ACC112 (cell line): ENCODE measurements around the gene PDE4C.

Source experiments
- H2AFZ ChIP-seq: fragments of 200-600 bp; sonication (generic); one replicate; pipeline ENCODE4 v1.6.0; 2017; ENCODE audit warnings: antibody characterized with exemption, low read length; ENCODE audit not compliant: unreplicated experiment
- H3K27ac ChIP-seq: fragments of 200-600 bp; sonication (generic); 2 replicates; pipeline ENCODE4 v1.5.1; 2014; ENCODE audit warnings: low read depth, mild to moderate bottlenecking, antibody characterized with exemption, low read length, moderate library complexity
- H3K27me3 ChIP-seq: fragments of 200-600 bp; sonication (generic); 2 replicates; pipeline ENCODE4 v1.6.1; 2014; ENCODE audit warnings: mild to moderate bottlenecking, antibody characterized with exemption, low read length, moderate library complexity, mixed read lengths; ENCODE audit not compliant: insufficient read depth
- H3K36me3 ChIP-seq: fragments of 200-600 bp; sonication (generic); 2 replicates; pipeline ENCODE4 v1.6.1; 2016; ENCODE audit warnings: mild to moderate bottlenecking, antibody characterized with exemption, low read length, moderate library complexity, mixed read lengths; ENCODE audit not compliant: insufficient read depth
- H3K4me1 ChIP-seq: fragments of 200-600 bp; sonication (generic); one replicate; pipeline ENCODE4 v1.6.1; 2016; ENCODE audit warnings: low read length, mixed read lengths; ENCODE audit not compliant: insufficient read depth, unreplicated experiment, control insufficient read depth
- H3K4me3 ChIP-seq: fragments of 200-600 bp; sonication (generic); 2 replicates; pipeline ENCODE4 v1.5.1; 2014; ENCODE audit warnings: mild to moderate bottlenecking, low read depth, low read length
- H3K79me2 ChIP-seq: fragments of 200-600 bp; sonication (generic); one replicate; pipeline ENCODE4 v1.6.0; 2016; ENCODE audit warnings: low read length; ENCODE audit not compliant: control insufficient read depth, unreplicated experiment, insufficient read depth

PDE4C gene

DNA sequence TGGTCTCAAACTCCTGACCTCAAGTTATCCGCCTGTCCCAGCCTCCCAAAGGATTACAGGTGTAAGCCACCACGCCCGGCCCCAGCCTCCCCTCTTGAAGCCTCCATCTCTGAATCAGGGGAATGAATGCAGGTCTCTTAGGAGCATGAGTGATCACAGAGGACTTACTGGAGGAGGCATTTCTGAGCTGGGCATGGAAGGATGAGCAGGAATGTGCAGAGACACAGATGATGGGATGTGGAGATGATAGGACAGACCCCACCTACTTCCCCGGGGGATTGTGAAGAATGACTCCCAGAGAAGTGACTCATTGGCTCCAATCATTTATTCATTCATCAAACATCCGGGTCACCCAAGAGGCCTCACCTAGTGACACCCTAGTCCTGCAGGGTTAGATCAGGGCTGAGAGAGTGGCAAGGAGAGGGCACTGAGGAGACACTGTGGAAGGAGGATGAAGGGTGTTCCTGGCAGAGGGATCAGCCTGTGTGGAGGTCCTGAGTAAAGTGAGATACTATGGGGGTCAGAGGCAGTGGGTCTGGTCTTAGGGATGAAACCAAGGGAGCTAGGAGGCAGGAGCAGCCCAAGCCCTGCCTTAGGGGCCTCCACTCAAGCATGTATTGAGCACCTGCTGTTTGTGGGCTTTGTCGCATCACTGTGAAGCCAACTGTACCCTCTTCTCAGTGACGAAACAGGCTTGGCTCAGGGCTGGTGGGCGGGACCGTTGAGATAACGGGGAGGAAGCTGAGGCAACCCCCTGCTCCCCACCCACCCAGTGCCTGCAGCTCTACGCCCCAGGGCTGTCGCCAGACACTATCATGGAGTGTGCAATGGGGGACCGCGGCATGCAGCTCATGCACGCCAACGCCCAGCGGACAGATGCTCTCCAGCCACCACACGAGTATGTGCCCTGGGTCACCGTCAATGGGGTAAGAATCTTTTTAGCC, 49.6 kb downstream of the PDE4C start:
- Histone ChIP-seq H3K27ac (no peak overlapping the region), H3K4me1 (peaks cover 7% of the 10 kb centered on the region), H2AFZ (no peak overlapping the region), H3K27me3 (no peaks in the 10 kb centered on the region), H3K4me3 (no peak overlapping the region), H3K79me2 (no peaks in the 10 kb centered on the region), H3K36me3 (no peaks in the 10 kb centered on the region; the same call in 1 of the 2 replicates)

DNA sequence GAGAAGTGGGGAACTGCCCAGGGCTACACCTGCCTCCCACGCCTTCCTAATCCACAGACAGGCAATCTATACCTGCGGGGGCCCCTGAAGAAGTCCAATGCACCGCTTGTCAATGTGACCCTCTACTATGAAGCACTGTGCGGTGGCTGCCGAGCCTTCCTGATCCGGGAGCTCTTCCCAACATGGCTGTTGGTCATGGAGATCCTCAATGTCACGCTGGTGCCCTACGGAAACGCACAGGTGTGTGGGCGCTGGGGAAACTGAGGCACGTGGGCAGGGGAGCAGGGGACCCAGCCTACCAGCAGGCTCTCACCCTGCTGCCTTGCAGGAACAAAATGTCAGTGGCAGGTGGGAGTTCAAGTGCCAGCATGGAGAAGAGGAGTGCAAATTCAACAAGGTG, 51.3 kb downstream of the PDE4C start:
- Histone ChIP-seq H3K4me3 (peak overlapping the region; percentile 84; the same call in 1 of the 2 replicates), H2AFZ (no peak overlapping the region), H3K4me1 (peaks cover 7% of the 10 kb centered on the region), H3K79me2 (no peaks in the 10 kb centered on the region), H3K27me3 (no peaks in the 10 kb centered on the region), H3K36me3 (no peaks in the 10 kb centered on the region; the same call in 1 of the 2 replicates), H3K27ac (no peak overlapping the region)
